Ovary (tissue), 3 donors: Measurements from ENCODE around the gene SNX21.

Experiments used
- EP300 ChIP-seq: sonication (generic); formaldehyde crosslinking; IDR thresholded peaks from one replicate; pipeline ENCODE4 v1.6.1; 2017; ENCODE audit warnings: antibody characterized with exemption
- POLR2A ChIP-seq: fragments of 450-650 bp; IDR thresholded peaks from one replicate; pipeline ENCODE4 v1.6.1; 2017; ENCODE audit warnings: antibody characterized with exemption, mild to moderate bottlenecking, moderate library complexity
- TF ChIP-seq, protein P1 (sequence below), 3 donors: fragments of 450-650 bp in 2 of 3; fragments of 200-600 bp in 1 of 3; IDR thresholded peaks; one replicate each; pipeline versions ENCODE4 v1.5.1 to v1.8.0; 2016 to 2022; ENCODE audit warnings: antibody characterized with exemption in 3 of 3, mild to moderate bottlenecking in 1 of 3
- donor health status: DM: no; HTN: no; CAD: no.

DNA sequence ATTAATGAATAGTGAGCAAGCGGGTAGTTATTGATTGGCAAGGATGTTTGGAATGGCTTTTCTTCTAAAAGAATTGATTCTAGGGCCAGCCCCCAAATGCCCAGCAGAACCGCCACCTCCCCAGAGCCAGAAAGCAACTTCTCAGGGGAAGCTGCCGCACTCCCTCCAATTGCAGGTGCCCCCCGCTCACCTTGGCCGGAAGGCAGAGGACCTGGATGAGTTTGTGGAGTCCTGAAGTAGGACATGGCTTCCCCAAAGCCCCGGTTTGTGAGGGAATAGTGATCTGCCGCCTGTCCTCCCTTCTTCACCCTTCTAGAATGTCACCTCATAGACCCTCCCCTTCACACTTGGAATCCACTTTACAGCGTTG lies 53.7 kb downstream of the SNX21 start, which contains the start of gene SPATA25:
- TF ChIP-seq, protein P1, sequence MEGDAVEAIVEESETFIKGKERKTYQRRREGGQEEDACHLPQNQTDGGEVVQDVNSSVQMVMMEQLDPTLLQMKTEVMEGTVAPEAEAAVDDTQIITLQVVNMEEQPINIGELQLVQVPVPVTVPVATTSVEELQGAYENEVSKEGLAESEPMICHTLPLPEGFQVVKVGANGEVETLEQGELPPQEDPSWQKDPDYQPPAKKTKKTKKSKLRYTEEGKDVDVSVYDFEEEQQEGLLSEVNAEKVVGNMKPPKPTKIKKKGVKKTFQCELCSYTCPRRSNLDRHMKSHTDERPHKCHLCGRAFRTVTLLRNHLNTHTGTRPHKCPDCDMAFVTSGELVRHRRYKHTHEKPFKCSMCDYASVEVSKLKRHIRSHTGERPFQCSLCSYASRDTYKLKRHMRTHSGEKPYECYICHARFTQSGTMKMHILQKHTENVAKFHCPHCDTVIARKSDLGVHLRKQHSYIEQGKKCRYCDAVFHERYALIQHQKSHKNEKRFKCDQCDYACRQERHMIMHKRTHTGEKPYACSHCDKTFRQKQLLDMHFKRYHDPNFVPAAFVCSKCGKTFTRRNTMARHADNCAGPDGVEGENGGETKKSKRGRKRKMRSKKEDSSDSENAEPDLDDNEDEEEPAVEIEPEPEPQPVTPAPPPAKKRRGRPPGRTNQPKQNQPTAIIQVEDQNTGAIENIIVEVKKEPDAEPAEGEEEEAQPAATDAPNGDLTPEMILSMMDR (IDR thresholded peaks at IDR 0.05) = no peak
- no peak for TF ChIP-seq POLR2A
- no peak for TF ChIP-seq EP300
